Measurements from ENCODE around the gene SRRD. TPM values are rescaled to one million over a fixed set of nuclear protein-coding genes. Genes with fewer than 3 reads are reported as not detected.

The SRRD gene
- total RNA-seq, 2 experiments from 2014 or later = 24.8 to 26.3 TPM

DNA sequence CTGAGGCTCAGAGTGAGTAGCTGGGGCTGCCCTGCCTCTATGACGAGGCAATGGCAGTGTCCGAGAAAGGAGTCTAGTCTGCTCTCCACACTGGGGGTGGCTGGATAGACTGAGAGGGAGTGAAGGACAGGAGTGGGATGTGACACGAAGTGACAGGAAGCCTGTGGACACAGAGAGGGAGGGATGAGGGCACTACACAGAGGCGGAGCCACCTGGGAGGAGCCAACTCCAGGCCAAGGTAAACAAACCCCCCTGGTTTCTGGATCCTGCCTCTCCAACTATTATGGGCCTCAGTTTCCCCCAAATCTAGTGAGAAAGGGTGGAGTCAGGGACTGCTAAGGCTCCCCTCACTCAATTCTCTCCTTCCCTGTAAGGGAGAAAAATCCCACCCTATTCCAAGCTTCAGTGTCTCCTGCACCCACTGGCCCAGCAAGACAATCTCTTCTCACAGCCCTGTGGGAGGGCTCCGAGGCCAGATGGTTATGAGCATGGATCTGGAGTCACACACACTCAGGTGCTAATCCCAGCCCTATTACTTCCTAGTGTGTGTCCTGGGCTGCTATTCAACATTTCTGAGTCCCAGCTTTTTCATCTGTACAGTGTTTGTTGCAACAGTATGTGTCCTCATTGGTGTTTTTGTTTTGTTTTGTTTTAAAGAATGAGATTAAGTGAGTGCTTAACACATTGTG lies 29.7 kb upstream of the SRRD start:
- ChIA-PET CTCF (interaction anchor here (1.6 kb wide), 1 partner anchor 8 kb away, joined by 6 read pairs; no protein-coding TSS in a partner anchor), POLR2A (interaction anchor here (1.3 kb wide), 1 partner anchor 23 kb away, joined by 4 read pairs; no protein-coding TSS in a partner anchor)
- intact Hi-C loops (cut with micrococcal nuclease) = no loop called here
- DNase-seq (no peak), ATAC-seq (no peak)
- Mint-ChIP-seq H3K4me3 (no peak overlapping the region), H3K9me3 (no peaks in the 10 kb centered on the region), H3K27ac (no peak overlapping the region), H3K36me3 (ENCODE audit: low read depth) (peaks cover 25% of the 10 kb centered on the region), H3K27me3 (no peaks in the 10 kb centered on the region), H3K4me1 (ENCODE audit: low read depth) (no peaks in the 10 kb centered on the region)
- TF ChIP-seq, protein P1, sequence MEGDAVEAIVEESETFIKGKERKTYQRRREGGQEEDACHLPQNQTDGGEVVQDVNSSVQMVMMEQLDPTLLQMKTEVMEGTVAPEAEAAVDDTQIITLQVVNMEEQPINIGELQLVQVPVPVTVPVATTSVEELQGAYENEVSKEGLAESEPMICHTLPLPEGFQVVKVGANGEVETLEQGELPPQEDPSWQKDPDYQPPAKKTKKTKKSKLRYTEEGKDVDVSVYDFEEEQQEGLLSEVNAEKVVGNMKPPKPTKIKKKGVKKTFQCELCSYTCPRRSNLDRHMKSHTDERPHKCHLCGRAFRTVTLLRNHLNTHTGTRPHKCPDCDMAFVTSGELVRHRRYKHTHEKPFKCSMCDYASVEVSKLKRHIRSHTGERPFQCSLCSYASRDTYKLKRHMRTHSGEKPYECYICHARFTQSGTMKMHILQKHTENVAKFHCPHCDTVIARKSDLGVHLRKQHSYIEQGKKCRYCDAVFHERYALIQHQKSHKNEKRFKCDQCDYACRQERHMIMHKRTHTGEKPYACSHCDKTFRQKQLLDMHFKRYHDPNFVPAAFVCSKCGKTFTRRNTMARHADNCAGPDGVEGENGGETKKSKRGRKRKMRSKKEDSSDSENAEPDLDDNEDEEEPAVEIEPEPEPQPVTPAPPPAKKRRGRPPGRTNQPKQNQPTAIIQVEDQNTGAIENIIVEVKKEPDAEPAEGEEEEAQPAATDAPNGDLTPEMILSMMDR (IDR thresholded peaks at IDR 0.05) = no peak

DNA sequence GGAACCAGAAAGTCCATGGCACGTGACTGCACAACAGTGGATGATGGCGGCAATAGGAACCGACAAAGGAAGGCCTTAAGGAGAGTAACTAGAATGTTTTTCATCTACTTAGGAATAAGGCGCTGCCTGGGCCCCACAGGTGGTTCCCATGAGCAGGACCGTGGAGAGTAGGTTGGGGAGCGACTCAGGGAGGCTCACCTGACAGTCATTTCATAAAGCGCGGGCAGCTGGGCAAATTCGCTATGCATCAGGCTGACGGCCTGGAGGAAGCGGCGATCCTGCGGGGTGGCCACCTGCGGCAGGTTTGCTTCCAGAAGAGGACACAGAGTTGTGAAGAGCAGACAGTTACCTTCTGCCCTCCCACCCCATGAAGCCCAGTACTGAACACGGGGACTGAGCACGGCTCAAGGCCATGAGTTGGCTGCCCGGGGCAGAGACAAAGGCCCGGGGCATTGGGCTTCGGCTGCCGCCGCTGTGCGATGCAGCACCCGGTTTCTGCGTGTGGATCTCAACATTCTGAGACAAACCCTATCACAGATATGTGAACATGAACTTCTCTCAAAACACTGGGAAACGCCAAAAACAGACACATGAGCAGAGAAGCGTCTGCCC lies 25.9 kb upstream of the SRRD start:
- TF ChIP-seq, protein P1 (IDR thresholded peaks at IDR 0.05) = no peak
- H3K27me3 Mint-ChIP-seq = no peaks in the 10 kb centered on the region
- ChIA-PET CTCF (interaction anchor here (1.0 kb wide), 1 partner anchor 91 kb away, joined by 4 read pairs; no protein-coding TSS in a partner anchor), POLR2A (no interaction called here)
- ATAC-seq (no peak), DNase-seq (no peak)
- H3K4me1 Mint-ChIP-seq (ENCODE audit: low read depth) = no peaks in the 10 kb centered on the region
- intact Hi-C loops (cut with micrococcal nuclease) = no loop called here
- H3K9me3 Mint-ChIP-seq = no peaks in the 10 kb centered on the region
- H3K4me3 Mint-ChIP-seq = no peak overlapping the region
- no peak overlapping the region for H3K27ac Mint-ChIP-seq
- peaks cover 32% of the 10 kb centered on the region for H3K36me3 Mint-ChIP-seq (ENCODE audit: low read depth)

DNA sequence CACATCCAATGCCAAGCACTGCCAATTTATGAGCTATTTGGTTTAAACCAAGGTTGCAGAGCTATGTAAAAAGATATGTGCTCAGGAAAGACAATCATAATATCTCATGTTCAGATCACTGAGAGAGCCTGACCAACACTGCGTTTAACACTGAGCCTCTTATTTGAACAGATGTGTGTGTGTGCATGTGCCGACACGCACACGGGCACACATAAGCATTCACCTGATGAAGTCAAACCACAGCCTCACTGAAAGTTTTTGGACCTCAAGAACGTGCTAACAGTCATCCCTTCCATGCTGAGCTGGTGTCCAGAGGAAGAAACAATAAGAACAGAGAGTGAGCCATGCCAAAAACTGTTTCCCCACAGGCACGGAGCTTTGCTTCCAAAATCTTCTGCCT lies 23.5 kb upstream of the SRRD start:
- H3K36me3 Mint-ChIP-seq (ENCODE audit: low read depth) = peaks cover 28% of the 10 kb centered on the region
- H3K9me3 Mint-ChIP-seq = no peaks in the 10 kb centered on the region
- intact Hi-C loops (cut with micrococcal nuclease) = loop anchor here (5.0 kb wide), 1 partner anchor 63 kb away; no protein-coding TSS in a partner anchor
- TF ChIP-seq, protein P1 (IDR thresholded peaks at IDR 0.05) = no peak
- H3K27ac Mint-ChIP-seq = no peak overlapping the region
- no peaks in the 10 kb centered on the region for H3K4me1 Mint-ChIP-seq (ENCODE audit: low read depth)
- POLR2A ChIA-PET = interaction anchor here (1.1 to 1.6 kb wide), 2 partner anchors 9 to 93 kb away, joined by 3 to 4 read pairs; no protein-coding TSS in a partner anchor
- H3K27me3 Mint-ChIP-seq = no peaks in the 10 kb centered on the region
- H3K4me3 Mint-ChIP-seq = no peak overlapping the region
- CTCF ChIA-PET = interaction anchor here (0.8 to 6.2 kb wide), 16 partner anchors 8 to 95 kb away, joined by 3 to 71 read pairs (median 4); partner anchors contain the start of genes HPS4 and SRRD
- no peak for DNase-seq
- no peak for ATAC-seq

DNA sequence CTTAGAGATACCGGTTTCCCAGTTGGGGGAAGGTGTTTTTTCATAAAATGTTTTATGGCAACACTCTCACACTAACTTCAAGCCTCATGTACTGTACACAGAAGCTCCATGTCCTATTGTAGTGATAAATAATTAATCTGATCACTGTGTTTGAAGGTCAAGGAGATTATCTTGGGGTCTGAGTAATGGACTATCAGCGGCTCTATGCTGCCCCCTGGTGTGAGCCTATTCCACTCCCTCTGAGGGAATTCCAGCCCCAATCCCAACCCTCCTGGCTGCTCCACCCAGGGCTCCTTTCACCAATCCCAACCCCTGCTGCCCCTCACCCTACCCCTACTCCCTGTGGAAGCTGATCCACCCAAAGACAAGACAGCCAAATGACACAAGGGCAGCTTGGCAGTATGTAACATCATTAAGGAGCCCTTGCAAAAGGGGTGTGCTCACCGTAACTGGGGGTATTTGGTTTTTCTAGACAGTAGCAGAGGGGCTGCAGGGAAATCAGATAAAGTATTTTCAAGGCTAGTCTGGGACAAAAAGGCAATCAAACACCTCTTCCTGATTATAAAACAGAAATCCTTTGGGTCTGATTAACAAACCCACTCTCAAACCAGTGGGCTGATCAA lies 22.4 kb upstream of the SRRD start:
- H3K9me3 Mint-ChIP-seq = no peaks in the 10 kb centered on the region
- ATAC-seq (peak; percentile 27), DNase-seq (peak; percentile 56)
- intact Hi-C loops (cut with micrococcal nuclease) = loop anchor here (5.0 kb wide), 1 partner anchor 64 kb away; no protein-coding TSS in a partner anchor
- no peaks in the 10 kb centered on the region for H3K4me1 Mint-ChIP-seq (ENCODE audit: low read depth)
- H3K4me3 Mint-ChIP-seq = no peak overlapping the region
- TF ChIP-seq, protein P1 (IDR thresholded peaks at IDR 0.05) = peak; percentile 80
- POLR2A ChIA-PET = interaction anchor here (0.7 to 1.6 kb wide), 5 partner anchors 10 to 96 kb away, joined by 3 to 5 read pairs (median 4); no protein-coding TSS in a partner anchor
- CTCF ChIA-PET = interaction anchor here (0.8 to 6.2 kb wide), 25 partner anchors 8 to 235 kb away, joined by 3 to 71 read pairs (median 4); partner anchors contain the start of genes HPS4 and SRRD
- no peak overlapping the region for H3K27ac Mint-ChIP-seq
- peaks cover 27% of the 10 kb centered on the region for H3K36me3 Mint-ChIP-seq (ENCODE audit: low read depth)
- H3K27me3 Mint-ChIP-seq = no peaks in the 10 kb centered on the region

All from activated CD8-positive, alpha-beta T cell treated with anti-CD3 and anti-CD28 coated beads for 36 hours (primary cell).